CD4-positive, CD25-positive, alpha-beta regulatory T cell (primary cell): ENCODE measurements around the gene CAMTA1. TPM values are rescaled to one million over a fixed set of nuclear protein-coding genes. Genes with fewer than 3 reads are reported as not detected.

Experiments
- ATAC-seq, 2 donors: fragments of 150-1000 bp; cut with Tn5 transposase; one replicate each; pipeline ENCODE4 v1.10.0; 2021; ENCODE audit warnings: low read depth in 2 of 2, moderate number of reproducible peaks in 2 of 2, moderate library complexity in 1 of 2
- DNase-seq, 3 donors: peaks; one replicate each; pipeline versions ENCODE4 v3.0.0 to v3.0.0-alpha.2; 2012 to 2022; ENCODE audit warnings: mixed read lengths in 1 of 3
- H3K27ac ChIP-seq: one replicate; pipeline ENCODE4 v1.7.0; 2013; ENCODE audit warnings: mild to moderate bottlenecking, low read length; ENCODE audit not compliant: insufficient read depth, poor library complexity, severe bottlenecking
- H3K27me3 ChIP-seq: one replicate; pipeline ENCODE4 v1.7.0; 2013; ENCODE audit warnings: low read length; ENCODE audit not compliant: control insufficient read depth, insufficient read depth
- H3K36me3 ChIP-seq: one replicate; pipeline ENCODE4 v1.7.0; 2013; ENCODE audit warnings: mild to moderate bottlenecking, low read length, moderate library complexity; ENCODE audit not compliant: control insufficient read depth, insufficient read depth
- H3K4me1 ChIP-seq: 2 replicates; pipeline ENCODE4 v1.7.0; 2013; ENCODE audit warnings: mild to moderate bottlenecking, low read length; ENCODE audit not compliant: insufficient read depth, control insufficient read depth, poor library complexity, severe bottlenecking
- H3K4me3 ChIP-seq: one replicate; pipeline ENCODE4 v1.7.0; 2013; ENCODE audit warnings: low read depth, mild to moderate bottlenecking, low read length, moderate library complexity
- H3K9me3 ChIP-seq, 2 experiments: 1 replicate in 1 of 2; 2 replicates in 1 of 2; pipeline ENCODE4 v1.7.0; 2013; ENCODE audit warnings: low read length in 2 of 2, mild to moderate bottlenecking in 1 of 2, moderate library complexity in 1 of 2; ENCODE audit not compliant: control insufficient read depth in 2 of 2
- H3K27ac Mint-ChIP-seq, 3 donors: one replicate each; pipeline ENCODE4 v1.8.0; 2020 to 2022; ENCODE audit warnings: mild to moderate bottlenecking in 3 of 3, mixed read lengths in 3 of 3, moderate library complexity in 2 of 3
- H3K27me3 Mint-ChIP-seq: one replicate; pipeline ENCODE4 v1.8.0; 2022; ENCODE audit warnings: mild to moderate bottlenecking, mixed read lengths
- H3K36me3 Mint-ChIP-seq: one replicate; pipeline ENCODE4 v1.8.0; 2020; ENCODE audit warnings: mixed read lengths
- H3K4me1 Mint-ChIP-seq, 4 donors: one replicate each; pipeline ENCODE4 v1.8.0; 2020 to 2022; ENCODE audit warnings: mixed read lengths in 4 of 4, mild to moderate bottlenecking in 1 of 4
- H3K4me3 Mint-ChIP-seq, 4 donors: one replicate each; pipeline ENCODE4 v1.8.0; 2020 to 2022; ENCODE audit warnings: mild to moderate bottlenecking in 4 of 4, mixed read lengths in 4 of 4, moderate library complexity in 3 of 4
- H3K9me3 Mint-ChIP-seq, 7 donors: one replicate each; pipeline ENCODE4 v1.8.0; 2020 to 2022; ENCODE audit warnings: mixed read lengths in 7 of 7, mild to moderate bottlenecking in 3 of 7, moderate library complexity in 2 of 7
- polyA plus RNA-seq, 4 donors: library from polyadenylated mRNA; unstranded; fragments of 300-500 nt; fragmentation: Illumina TruSeq; gene quantifications; one replicate each; pipeline ENCODE4 v1.2.3, GENCODE V29; 2021
- total RNA-seq: library from RNA; stranded (reverse); gene quantifications from one replicate; pipeline ENCODE4 v1.2.3, GENCODE V29; 2022

CAMTA1 gene
- total and polyA plus RNA-seq, 5 donors from 2014 or later: 48.8 to 112 (median 80.0) TPM

GRCh38 chr1:7567376-7567775, 782.1 kb downstream of the CAMTA1 start:
- no peak for DNase-seq

GRCh38 chr1:7568053-7568452, 782.8 kb downstream of the CAMTA1 start:
- peaks cover 0 to 4% (median 0%) of the 10 kb centered on the region in 7 donors for H3K9me3 Mint-ChIP-seq
- Histone ChIP-seq H3K4me1 (no peaks in the 10 kb centered on the region), H3K27me3 (no peaks in the 10 kb centered on the region), H3K4me3 (no peak overlapping the region), H3K36me3 (no peaks in the 10 kb centered on the region), H3K27ac (no peak overlapping the region), H3K9me3 (no peaks in the 10 kb centered on the region)
- H3K27ac Mint-ChIP-seq: no peak overlapping the region
- ATAC-seq: no peak
- H3K4me1 Mint-ChIP-seq: no peaks in the 10 kb centered on the region
- H3K36me3 Mint-ChIP-seq: no peaks in the 10 kb centered on the region
- DNase-seq: no peak
- H3K27me3 Mint-ChIP-seq: no peaks in the 10 kb centered on the region
- no peak overlapping the region for H3K4me3 Mint-ChIP-seq

More at GRCh38 chr1:7567376-7567775, 782.1 kb downstream of the CAMTA1 start:
- H3K4me1 Mint-ChIP-seq: no peaks in the 10 kb centered on the region
- no peak for ATAC-seq
- H3K9me3 ChIP-seq: no peaks in the 10 kb centered on the region
- H3K36me3 ChIP-seq: no peaks in the 10 kb centered on the region
- H3K27me3 Mint-ChIP-seq: no peaks in the 10 kb centered on the region
- H3K36me3 Mint-ChIP-seq: no peaks in the 10 kb centered on the region
- H3K27ac ChIP-seq: no peak overlapping the region
- H3K4me1 ChIP-seq: no peaks in the 10 kb centered on the region
- no peak overlapping the region for H3K27ac Mint-ChIP-seq
- H3K9me3 Mint-ChIP-seq: peaks cover 0 to 2% (median 0%) of the 10 kb centered on the region in 7 donors
- H3K4me3 Mint-ChIP-seq: no peak overlapping the region
- no peaks in the 10 kb centered on the region for H3K27me3 ChIP-seq
- H3K4me3 ChIP-seq: no peak overlapping the region

- Mint-ChIP-seq H3K4me1 (no peaks in the 10 kb centered on the region), H3K27me3 (no peaks in the 10 kb centered on the region), H3K36me3 (no peaks in the 10 kb centered on the region), H3K27ac (no peak overlapping the region), H3K9me3 (peaks cover 0 to 4% (median 0%) of the 10 kb centered on the region in 7 donors), H3K4me3 (no peak overlapping the region)
- Histone ChIP-seq H3K27ac (no peak overlapping the region), H3K36me3 (no peaks in the 10 kb centered on the region), H3K4me3 (no peak overlapping the region), H3K27me3 (no peaks in the 10 kb centered on the region), H3K9me3 (no peaks in the 10 kb centered on the region), H3K4me1 (no peaks in the 10 kb centered on the region)
- no peak for DNase-seq
- no peak for ATAC-seq
These were observed 783.8 kb downstream of the CAMTA1 start for GRCh38 chr1:7568901-7569524.

- Mint-ChIP-seq H3K27ac (no peak overlapping the region), H3K27me3 (no peaks in the 10 kb centered on the region), H3K4me3 (no peak overlapping the region), H3K4me1 (no peaks in the 10 kb centered on the region), H3K36me3 (no peaks in the 10 kb centered on the region), H3K9me3 (peaks cover 0 to 4% (median 0%) of the 10 kb centered on the region in 7 donors)
- ATAC-seq (no peak), DNase-seq (no peak)
- H3K4me1 ChIP-seq: no peaks in the 10 kb centered on the region
- no peaks in the 10 kb centered on the region for H3K36me3 ChIP-seq
- H3K4me3 ChIP-seq: no peak overlapping the region
- H3K27me3 ChIP-seq: no peaks in the 10 kb centered on the region
- H3K9me3 ChIP-seq: no peaks in the 10 kb centered on the region
- H3K27ac ChIP-seq: no peak overlapping the region
These were observed 785.1 kb downstream of the CAMTA1 start for GRCh38 chr1:7570311-7570710.

GRCh38 chr1:7572654-7573152, 787.4 kb downstream of the CAMTA1 start:
- H3K4me1 Mint-ChIP-seq: no peaks in the 10 kb centered on the region
- Histone ChIP-seq H3K4me1 (no peaks in the 10 kb centered on the region), H3K27ac (no peak overlapping the region), H3K4me3 (no peak overlapping the region), H3K27me3 (no peaks in the 10 kb centered on the region), H3K9me3 (no peaks in the 10 kb centered on the region), H3K36me3 (no peaks in the 10 kb centered on the region)
- H3K9me3 Mint-ChIP-seq: peaks cover 0 to 4% (median 0%) of the 10 kb centered on the region in 7 donors
- no peaks in the 10 kb centered on the region for H3K36me3 Mint-ChIP-seq
- no peaks in the 10 kb centered on the region for H3K27me3 Mint-ChIP-seq
- no peak overlapping the region for H3K4me3 Mint-ChIP-seq
- no peak overlapping the region for H3K27ac Mint-ChIP-seq
- no peak for DNase-seq
- no peak for ATAC-seq

GRCh38 chr1:7573481-7573880, 788.2 kb downstream of the CAMTA1 start:
- H3K4me3 ChIP-seq: no peak overlapping the region
- Mint-ChIP-seq H3K4me1 (no peaks in the 10 kb centered on the region), H3K9me3 (peaks cover 0 to 4% (median 0%) of the 10 kb centered on the region in 7 donors), H3K36me3 (no peaks in the 10 kb centered on the region), H3K27me3 (no peaks in the 10 kb centered on the region), H3K4me3 (no peak overlapping the region), H3K27ac (no peak overlapping the region)
- H3K36me3 ChIP-seq: no peaks in the 10 kb centered on the region
- H3K9me3 ChIP-seq: no peaks in the 10 kb centered on the region
- no peak for DNase-seq
- H3K27me3 ChIP-seq: no peaks in the 10 kb centered on the region
- no peaks in the 10 kb centered on the region for H3K4me1 ChIP-seq
- H3K27ac ChIP-seq: no peak overlapping the region
- no peak for ATAC-seq

- Mint-ChIP-seq H3K27ac (no peak overlapping the region), H3K27me3 (no peaks in the 10 kb centered on the region), H3K9me3 (peaks cover 0 to 4% (median 0%) of the 10 kb centered on the region in 7 donors), H3K4me1 (no peaks in the 10 kb centered on the region), H3K36me3 (no peaks in the 10 kb centered on the region), H3K4me3 (no peak overlapping the region)
- Histone ChIP-seq H3K4me3 (no peak overlapping the region), H3K9me3 (no peaks in the 10 kb centered on the region), H3K36me3 (no peaks in the 10 kb centered on the region), H3K27me3 (no peaks in the 10 kb centered on the region), H3K27ac (no peak overlapping the region), H3K4me1 (no peaks in the 10 kb centered on the region)
- ATAC-seq (no peak), DNase-seq (no peak)
These were observed 789.1 kb downstream of the CAMTA1 start for GRCh38 chr1:7574121-7575040.
